ENCODE measurements around the gene KIF20B.
A peak's percentile ranks its signal among the peaks of the same experiment; 100 is the strongest.

KIF20B gene

GRCh38 chr10:89701242-89702120, at the start of gene KIF20B:
Gene KIF20B, plus strand, starts transcription at chr10:89701590. Its CDS starts 3,705 bp downstream, at chr10:89705295.
- DNase-seq: peak; percentile 99

GRCh38 chr10:89651916-89652573, 49.3 kb upstream of the KIF20B start:
- DNase-seq: no peak

GRCh38 chr10:89652806-89653370, 48.5 kb upstream of the KIF20B start:
- DNase-seq: no peak

- DNase-seq: no peak
Observed at GRCh38 chr10:89653410-89653869, 48.0 kb upstream of the KIF20B start.

- DNase-seq: no peak
Observed at GRCh38 chr10:89655722-89656121, 45.7 kb upstream of the KIF20B start.

GRCh38 chr10:89657302-89657701, 44.1 kb upstream of the KIF20B start:
- DNase-seq: no peak

- no peak for DNase-seq
Observed at GRCh38 chr10:89659143-89660131, 42.0 kb upstream of the KIF20B start.

- DNase-seq: no peak
Observed at GRCh38 chr10:89662596-89662995, 38.8 kb upstream of the KIF20B start.

- DNase-seq: no peak
Observed at GRCh38 chr10:89663144-89663543, 38.2 kb upstream of the KIF20B start.

GRCh38 chr10:89664203-89664602, 37.2 kb upstream of the KIF20B start:
- DNase-seq: no peak

- DNase-seq: no peak
Observed at GRCh38 chr10:89665302-89665701, 36.1 kb upstream of the KIF20B start.

GRCh38 chr10:89666138-89666537, 35.3 kb upstream of the KIF20B start:
- DNase-seq: no peak

GRCh38 chr10:89668386-89669071, 32.9 kb upstream of the KIF20B start:
- no peak for DNase-seq

GRCh38 chr10:89669985-89670384, 31.4 kb upstream of the KIF20B start:
- no peak for DNase-seq

GRCh38 chr10:89670926-89671325, 30.5 kb upstream of the KIF20B start:
- DNase-seq: no peak

GRCh38 chr10:89677341-89677740, 24.0 kb upstream of the KIF20B start:
- no peak for DNase-seq

GRCh38 chr10:89679986-89680385, 21.4 kb upstream of the KIF20B start:
- peak; percentile 2 for DNase-seq

GRCh38 chr10:89683883-89684282, 17.5 kb upstream of the KIF20B start:
- DNase-seq: no peak

- no peak for DNase-seq
Observed at GRCh38 chr10:89684604-89685003, 16.8 kb upstream of the KIF20B start.

GRCh38 chr10:89685936-89686335, 15.5 kb upstream of the KIF20B start:
- DNase-seq: no peak

GRCh38 chr10:89690027-89690426, 11.4 kb upstream of the KIF20B start:
- no peak for DNase-seq

GRCh38 chr10:89692416-89692815, 9.0 kb upstream of the KIF20B start:
- no peak for DNase-seq
